Neural cell (in vitro differentiated cells): ENCODE measurements around the gene CBY1. TPM values are rescaled to one million over a fixed set of nuclear protein-coding genes. Genes with fewer than 3 reads are reported as not detected.

ENCODE experiments used
- H2AFZ ChIP-seq: fragments of 200-600, 300-800 bp; sonication (generic), shearing (Covaris generic); 2 replicates; pipeline ENCODE4 v1.6.0; 2014; ENCODE audit warnings: low read depth, mild to moderate bottlenecking, antibody characterized with exemption, low read length, moderate library complexity
- H3F3A ChIP-seq: fragments of 200-600 bp; shearing (Covaris generic); 2 replicates; pipeline ENCODE4 v1.6.1; 2016; ENCODE audit warnings: mild to moderate bottlenecking, moderate library complexity, mixed read lengths, antibody characterized with exemption, low read length; ENCODE audit not compliant: insufficient read depth, poor library complexity, severe bottlenecking
- H3K27ac ChIP-seq: fragments of 200-600, 300-800 bp; sonication (generic), shearing (Covaris generic); 2 replicates; pipeline ENCODE4 v1.5.1; 2014; ENCODE audit warnings: mild to moderate bottlenecking, low read length, moderate library complexity
- H3K27me3 ChIP-seq: fragments of 300-800, 200-600 bp; sonication (generic), shearing (Covaris generic); 2 replicates; pipeline ENCODE4 v1.6.0; 2014; ENCODE audit warnings: mild to moderate bottlenecking, low read depth, low read length, moderate library complexity; ENCODE audit not compliant: insufficient read depth
- H3K36me3 ChIP-seq: fragments of 300-800, 200-600 bp; sonication (generic), shearing (Covaris generic); 2 replicates; pipeline ENCODE4 v1.5.1; 2014; ENCODE audit warnings: mild to moderate bottlenecking, antibody characterized with exemption, low read length, moderate library complexity; ENCODE audit not compliant: insufficient read depth
- H3K4me2 ChIP-seq: fragments of 300-800, 200-600 bp; sonication (generic), shearing (Covaris generic); 2 replicates; pipeline ENCODE4 v1.6.0; 2014; ENCODE audit warnings: mild to moderate bottlenecking, low read length
- H3K4me3 ChIP-seq: fragments of 300-800, 200-600 bp; sonication (generic), shearing (Covaris generic); 2 replicates; pipeline ENCODE4 v1.5.1; 2014; ENCODE audit warnings: mild to moderate bottlenecking, low read length, moderate library complexity
- H3K79me2 ChIP-seq: fragments of 200-600 bp; shearing (Covaris generic); replicated peaks from 2 replicates; pipeline ENCODE4 v1.6.0; 2014; ENCODE audit warnings: mild to moderate bottlenecking, low read length, moderate library complexity; ENCODE audit not compliant: insufficient read depth
- H3K9ac ChIP-seq: fragments of 300-800, 200-600 bp; sonication (generic), shearing (Covaris generic); 2 replicates; pipeline ENCODE4 v1.6.1; 2016; ENCODE audit warnings: mild to moderate bottlenecking, low read length, mixed read lengths
- H3K9me2 ChIP-seq: fragments of 200-600 bp; shearing (Covaris generic); 2 replicates; pipeline ENCODE4 v1.6.1; 2016; ENCODE audit warnings: mild to moderate bottlenecking, low read length, mixed read lengths; ENCODE audit not compliant: insufficient read depth
- H3K9me3 ChIP-seq: fragments of 200-600, 300-800 bp; sonication (generic), shearing (Covaris generic); 2 replicates; pipeline ENCODE4 v1.6.1; 2016; ENCODE audit warnings: mild to moderate bottlenecking, mixed run types, low read length, moderate library complexity, mixed read lengths
- H4K20me1 ChIP-seq: fragments of 200-600 bp; shearing (Covaris generic); 2 replicates; pipeline ENCODE4 v1.6.1; 2016; ENCODE audit warnings: mild to moderate bottlenecking, mixed run types; ENCODE audit not compliant: insufficient read depth
- EP300 ChIP-seq: fragments of 450-650 bp; conservative IDR thresholded peaks from 2 replicates; pipeline ENCODE4 v1.6.1; 2014; ENCODE audit warnings: antibody characterized with exemption, mild to moderate bottlenecking, moderate library complexity; ENCODE audit not compliant: poor library complexity, severe bottlenecking
- EZH2 ChIP-seq: fragments of 200-600, 300-800 bp; shearing (Covaris generic), sonication (generic); IDR thresholded peaks from 2 replicates; pipeline ENCODE4 v1.6.1; 2014; ENCODE audit warnings: antibody characterized with exemption, low read length, borderline replicate concordance, mild to moderate bottlenecking; ENCODE audit not compliant: insufficient read depth, poor library complexity, severe bottlenecking
- MXI1 ChIP-seq: fragments of 450-650 bp; conservative IDR thresholded peaks from 2 replicates; pipeline ENCODE4 v1.6.1; 2014; ENCODE audit warnings: antibody characterized with exemption, mild to moderate bottlenecking; ENCODE audit not compliant: poor library complexity, severe bottlenecking
- POLR2AphosphoS5 ChIP-seq: IDR thresholded peaks from 2 replicates; pipeline ENCODE4 v1.6.1; 2012
- RAD21 ChIP-seq: fragments of 450-650 bp; conservative IDR thresholded peaks from 2 replicates; pipeline ENCODE4 v1.6.1; 2014; ENCODE audit warnings: antibody characterized with exemption, mild to moderate bottlenecking, moderate library complexity
- SMC3 ChIP-seq: fragments of 450-650 bp; conservative IDR thresholded peaks from 2 replicates; pipeline ENCODE4 v1.6.1; 2014; ENCODE audit warnings: antibody characterized with exemption, mild to moderate bottlenecking, moderate library complexity; ENCODE audit not compliant: poor library complexity
- TAF1 ChIP-seq: IDR thresholded peaks from 2 replicates; pipeline ENCODE4 v1.6.1; 2012; ENCODE audit warnings: low read depth
- polyA plus RNA-seq: library from polyadenylated mRNA; depleted of rRNA; stranded (reverse); fragments of >200 nt; gene quantifications from 2 replicates; pipeline ENCODE4 v1.2.3, GENCODE V29; 2014
- TF ChIP-seq, protein P1 (sequence below): fragments of 450-650 bp; IDR thresholded peaks from 2 replicates; pipeline ENCODE4 v1.5.1; 2014; ENCODE audit warnings: antibody characterized with exemption, mild to moderate bottlenecking, moderate library complexity; ENCODE audit not compliant: poor library complexity, severe bottlenecking
- TF ChIP-seq, protein P2 (sequence below): IDR thresholded peaks from 2 replicates; pipeline ENCODE4 v1.6.1; 2012; ENCODE audit warnings: borderline replicate concordance

CBY1 gene
- polyA plus RNA-seq, 1 donor from 2014 or later = 51.4 TPM

DNA sequence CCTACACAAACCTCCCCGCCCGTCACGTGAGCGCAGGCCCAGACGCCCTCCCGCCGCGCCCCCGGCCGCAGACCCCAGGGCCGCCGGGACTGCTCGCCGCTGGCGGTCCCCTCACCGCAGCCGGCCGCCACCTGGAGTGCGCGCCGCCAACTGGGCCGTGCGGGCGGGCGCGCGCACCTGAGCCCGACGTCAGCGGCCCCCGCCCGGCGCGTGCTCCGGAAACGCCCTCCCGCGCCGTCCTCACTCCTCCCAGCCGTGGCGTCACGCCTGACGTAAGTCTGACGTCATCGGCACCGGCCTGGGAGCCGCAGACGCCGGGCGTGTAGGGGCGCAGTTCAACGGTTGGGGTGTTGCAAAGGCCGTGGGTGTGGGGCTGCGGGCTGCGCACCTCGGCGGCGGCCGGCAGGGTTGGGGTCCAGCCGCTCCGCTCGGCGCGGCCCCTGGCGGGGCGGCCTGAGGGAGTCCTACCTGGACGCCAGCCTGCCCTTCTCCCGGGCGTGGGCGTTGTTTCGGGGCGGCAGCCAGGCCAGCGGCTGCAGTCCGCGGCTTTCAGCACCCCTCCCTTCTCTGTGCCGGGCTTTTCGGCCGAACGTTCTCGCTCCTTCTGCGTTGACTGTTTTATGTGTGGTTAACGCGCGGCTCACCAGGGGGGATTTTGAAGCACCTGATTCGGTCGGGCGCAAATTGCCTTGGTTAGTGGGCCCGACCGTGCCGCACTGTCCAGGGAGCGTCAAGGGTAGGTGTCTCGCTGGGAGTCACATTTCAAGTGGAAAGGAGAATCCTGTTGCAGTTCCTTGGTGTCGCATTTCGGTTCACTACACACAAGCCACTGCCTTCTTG is 44.6 kb downstream of the CBY1 start, which contains the start of gene JOSD1:
Gene JOSD1, minus strand, starts transcription at position 155 of the 840 bp plus-strand sequence. CDS start 956 bp downstream, outside the sequence.
- H3F3A ChIP-seq = no peaks in the 10 kb centered on the region
- peak within 1 kb of the TSS; percentile 53 for H2AFZ ChIP-seq
- peak within 1 kb of the TSS; percentile 94 for H3K9ac ChIP-seq
- H3K27ac ChIP-seq = peak within 1 kb of the TSS; percentile 89
- TF ChIP-seq EP300 (peak; percentile 86), EZH2 (no peak), RAD21 (no peak), POLR2AphosphoS5 (peak; percentile 98), SMC3 (peak; percentile 21), MXI1 (peak; percentile 73), TAF1 (peak; percentile 73)
- TF ChIP-seq, protein P1, sequence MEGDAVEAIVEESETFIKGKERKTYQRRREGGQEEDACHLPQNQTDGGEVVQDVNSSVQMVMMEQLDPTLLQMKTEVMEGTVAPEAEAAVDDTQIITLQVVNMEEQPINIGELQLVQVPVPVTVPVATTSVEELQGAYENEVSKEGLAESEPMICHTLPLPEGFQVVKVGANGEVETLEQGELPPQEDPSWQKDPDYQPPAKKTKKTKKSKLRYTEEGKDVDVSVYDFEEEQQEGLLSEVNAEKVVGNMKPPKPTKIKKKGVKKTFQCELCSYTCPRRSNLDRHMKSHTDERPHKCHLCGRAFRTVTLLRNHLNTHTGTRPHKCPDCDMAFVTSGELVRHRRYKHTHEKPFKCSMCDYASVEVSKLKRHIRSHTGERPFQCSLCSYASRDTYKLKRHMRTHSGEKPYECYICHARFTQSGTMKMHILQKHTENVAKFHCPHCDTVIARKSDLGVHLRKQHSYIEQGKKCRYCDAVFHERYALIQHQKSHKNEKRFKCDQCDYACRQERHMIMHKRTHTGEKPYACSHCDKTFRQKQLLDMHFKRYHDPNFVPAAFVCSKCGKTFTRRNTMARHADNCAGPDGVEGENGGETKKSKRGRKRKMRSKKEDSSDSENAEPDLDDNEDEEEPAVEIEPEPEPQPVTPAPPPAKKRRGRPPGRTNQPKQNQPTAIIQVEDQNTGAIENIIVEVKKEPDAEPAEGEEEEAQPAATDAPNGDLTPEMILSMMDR = peak; percentile 43
- TF ChIP-seq, protein P2, sequence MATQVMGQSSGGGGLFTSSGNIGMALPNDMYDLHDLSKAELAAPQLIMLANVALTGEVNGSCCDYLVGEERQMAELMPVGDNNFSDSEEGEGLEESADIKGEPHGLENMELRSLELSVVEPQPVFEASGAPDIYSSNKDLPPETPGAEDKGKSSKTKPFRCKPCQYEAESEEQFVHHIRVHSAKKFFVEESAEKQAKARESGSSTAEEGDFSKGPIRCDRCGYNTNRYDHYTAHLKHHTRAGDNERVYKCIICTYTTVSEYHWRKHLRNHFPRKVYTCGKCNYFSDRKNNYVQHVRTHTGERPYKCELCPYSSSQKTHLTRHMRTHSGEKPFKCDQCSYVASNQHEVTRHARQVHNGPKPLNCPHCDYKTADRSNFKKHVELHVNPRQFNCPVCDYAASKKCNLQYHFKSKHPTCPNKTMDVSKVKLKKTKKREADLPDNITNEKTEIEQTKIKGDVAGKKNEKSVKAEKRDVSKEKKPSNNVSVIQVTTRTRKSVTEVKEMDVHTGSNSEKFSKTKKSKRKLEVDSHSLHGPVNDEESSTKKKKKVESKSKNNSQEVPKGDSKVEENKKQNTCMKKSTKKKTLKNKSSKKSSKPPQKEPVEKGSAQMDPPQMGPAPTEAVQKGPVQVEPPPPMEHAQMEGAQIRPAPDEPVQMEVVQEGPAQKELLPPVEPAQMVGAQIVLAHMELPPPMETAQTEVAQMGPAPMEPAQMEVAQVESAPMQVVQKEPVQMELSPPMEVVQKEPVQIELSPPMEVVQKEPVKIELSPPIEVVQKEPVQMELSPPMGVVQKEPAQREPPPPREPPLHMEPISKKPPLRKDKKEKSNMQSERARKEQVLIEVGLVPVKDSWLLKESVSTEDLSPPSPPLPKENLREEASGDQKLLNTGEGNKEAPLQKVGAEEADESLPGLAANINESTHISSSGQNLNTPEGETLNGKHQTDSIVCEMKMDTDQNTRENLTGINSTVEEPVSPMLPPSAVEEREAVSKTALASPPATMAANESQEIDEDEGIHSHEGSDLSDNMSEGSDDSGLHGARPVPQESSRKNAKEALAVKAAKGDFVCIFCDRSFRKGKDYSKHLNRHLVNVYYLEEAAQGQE = peak; percentile 70
- H3K36me3 ChIP-seq = no peaks in the 10 kb centered on the region
- peaks cover 44% of the 10 kb centered on the region for H3K79me2 ChIP-seq
- H3K4me3 ChIP-seq = peak within 1 kb of the TSS; percentile 94
- no peaks in the 10 kb centered on the region for H3K9me2 ChIP-seq
- peak within 1 kb of the TSS; percentile 98 for H3K4me2 ChIP-seq
- H3K9me3 ChIP-seq = no peaks in the 10 kb centered on the region
- no peaks in the 10 kb centered on the region for H4K20me1 ChIP-seq
- no peaks in the 10 kb centered on the region for H3K27me3 ChIP-seq

DNA sequence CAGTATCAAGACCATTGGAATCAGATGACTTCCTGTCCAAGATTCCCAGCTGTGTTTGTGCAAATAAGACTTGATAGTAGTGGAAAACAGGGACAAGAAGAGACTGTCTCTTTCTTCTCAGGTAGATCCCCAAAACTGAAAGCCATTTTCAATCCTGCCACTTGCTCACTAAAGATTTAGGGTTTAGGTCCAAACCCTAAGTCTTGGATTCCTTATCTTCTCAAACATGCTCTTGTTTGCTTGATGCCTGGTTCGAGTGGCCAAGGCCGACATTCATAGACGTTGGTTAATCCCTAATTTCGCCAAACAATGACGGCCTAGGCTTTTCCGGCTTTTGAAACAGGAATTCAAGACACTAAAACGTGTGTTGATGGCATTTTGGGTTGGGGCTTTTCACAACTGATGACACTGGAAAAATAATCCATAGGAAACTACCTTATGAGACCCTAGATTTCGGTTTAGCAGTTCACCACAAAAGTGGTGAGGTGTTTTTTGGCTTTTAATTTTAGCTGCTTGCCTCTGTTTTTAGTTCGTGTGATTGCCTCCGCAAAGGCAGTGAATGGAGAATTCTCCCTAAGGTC is 48.3 kb downstream of the CBY1 start:
- peak overlapping the region; percentile 66 for H3K4me3 ChIP-seq
- H3K79me2 ChIP-seq = peaks cover 34% of the 10 kb centered on the region
- no peaks in the 10 kb centered on the region for H3K9me3 ChIP-seq
- no peaks in the 10 kb centered on the region for H3K27me3 ChIP-seq
- H2AFZ ChIP-seq = peak overlapping the region; percentile 47
- peak overlapping the region; percentile 87 for H3K4me2 ChIP-seq
- H3F3A ChIP-seq = no peaks in the 10 kb centered on the region
- H3K9me2 ChIP-seq = no peaks in the 10 kb centered on the region
- peak overlapping the region; percentile 87 for H3K27ac ChIP-seq
- H4K20me1 ChIP-seq = no peaks in the 10 kb centered on the region
- peak overlapping the region; percentile 72 for H3K9ac ChIP-seq
- TF ChIP-seq EP300 (no peak), POLR2AphosphoS5 (no peak), EZH2 (no peak), MXI1 (no peak), TAF1 (no peak)
- TF ChIP-seq, protein P1 = no peak
- no peaks in the 10 kb centered on the region for H3K36me3 ChIP-seq
